ENCODE data around the gene RCC2.
"Not testable (repeated sequence)": the region's sequence is repeated elsewhere in the genome, so short reads cannot be mapped to it uniquely, and the experiment has no call there.

Gene RCC2

DNA sequence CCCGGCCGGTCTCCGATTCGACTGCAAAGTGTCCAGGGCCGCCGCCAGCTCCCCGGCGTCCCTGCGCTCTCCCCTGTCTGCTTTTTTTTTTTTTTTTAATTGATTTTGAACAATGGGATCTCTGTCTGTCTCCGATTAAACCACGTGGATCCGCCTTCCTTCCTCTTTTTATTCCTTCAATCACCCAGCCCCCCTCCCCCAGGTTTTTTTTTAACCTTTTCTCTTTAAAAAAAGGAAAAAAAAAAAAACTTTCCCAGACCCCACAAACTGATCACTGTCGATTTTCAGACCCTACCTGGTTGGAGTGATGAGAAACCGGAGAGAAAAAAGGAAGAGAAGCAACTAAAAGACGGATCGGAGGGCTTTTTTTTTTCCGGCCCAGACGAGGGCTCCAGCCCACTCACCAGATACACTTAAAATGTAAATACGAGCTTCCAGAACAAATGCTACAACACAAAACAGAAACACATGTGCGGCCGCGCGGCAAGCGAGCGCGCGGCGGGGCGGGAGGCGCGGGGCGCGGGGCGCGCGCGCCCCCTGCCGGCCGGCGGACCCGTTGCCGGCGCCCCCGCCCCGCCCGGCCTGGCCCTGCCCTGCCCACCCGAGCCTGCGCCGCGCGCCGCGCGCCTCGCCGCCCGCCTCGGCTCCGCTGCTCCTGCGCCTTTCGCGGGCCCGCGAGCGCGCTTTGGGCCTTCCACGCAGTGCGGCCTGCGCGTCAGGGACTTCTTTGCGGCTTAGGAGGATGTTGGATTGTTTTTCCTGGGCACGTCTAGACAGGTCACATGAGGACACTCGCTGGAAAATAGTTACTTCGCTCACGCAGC is at the start of gene RCC2:
Gene RCC2, minus strand, starts transcription at position 428 of the 824 bp plus-strand sequence. CDS start 1,163 bp downstream, outside the sequence.
- DNase-seq = peak; percentile 42

DNA sequence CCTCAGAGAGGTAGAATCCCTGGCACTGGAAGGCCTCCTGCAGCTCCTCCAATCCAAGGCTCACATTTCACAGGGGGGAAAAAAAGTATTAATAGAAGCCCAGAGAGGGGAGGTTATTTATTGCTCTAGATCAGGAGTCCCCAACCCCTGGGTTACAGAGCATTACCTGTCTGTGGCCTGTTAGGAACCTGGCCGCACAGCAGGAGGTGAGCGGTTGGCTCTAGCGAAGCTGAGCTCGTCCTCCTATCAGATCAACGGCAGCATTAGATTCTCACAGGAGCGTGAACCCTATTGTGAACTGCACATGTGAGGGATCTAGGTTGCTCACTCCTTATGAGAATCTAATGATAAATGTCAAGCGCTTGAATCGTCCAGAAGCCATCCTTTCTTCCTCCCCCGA is 46.8 kb upstream of the RCC2 start:
- DNase-seq = no peak

DNA sequence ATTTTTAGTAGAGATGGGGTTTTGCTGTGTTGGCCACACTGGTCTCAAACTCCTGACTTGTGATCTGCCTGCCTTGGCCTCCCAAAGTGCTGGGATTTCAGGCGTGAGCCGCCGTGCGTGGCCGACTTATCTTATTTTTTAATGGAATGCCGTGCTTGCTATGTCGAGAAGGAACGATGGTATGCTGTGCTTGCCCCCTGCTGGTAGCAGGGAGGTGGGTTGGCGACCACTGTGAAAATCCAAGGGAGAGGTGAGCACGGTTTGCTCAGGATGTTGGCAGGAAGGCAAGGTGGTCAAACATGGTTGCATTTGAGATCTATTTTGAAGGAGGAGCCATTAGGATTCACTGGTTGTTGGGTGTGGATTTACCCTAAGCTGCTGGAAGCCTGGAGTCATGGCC is 45.8 kb upstream of the RCC2 start:
- no peak for DNase-seq

DNA sequence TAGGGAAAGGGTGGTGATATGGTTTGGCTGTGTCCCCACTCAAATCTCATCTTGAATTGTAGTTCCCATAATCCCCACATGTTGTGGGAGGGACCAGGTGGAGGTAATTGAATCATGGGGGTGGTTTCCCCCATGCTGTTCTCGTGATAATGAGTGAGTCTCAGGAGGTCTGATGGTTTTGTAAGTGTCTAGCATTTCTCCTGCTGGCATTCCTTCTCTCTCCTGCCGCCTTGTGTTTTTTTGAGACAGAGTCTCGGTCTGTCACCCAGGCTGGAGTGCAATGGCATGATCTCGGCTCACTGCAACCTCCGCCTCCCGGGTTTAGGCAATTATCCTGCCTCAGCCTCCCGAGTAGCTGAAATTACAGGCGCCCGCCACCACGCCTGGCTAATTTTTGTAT is 42.5 kb upstream of the RCC2 start:
- DNase-seq = not testable (repeated sequence)

DNA sequence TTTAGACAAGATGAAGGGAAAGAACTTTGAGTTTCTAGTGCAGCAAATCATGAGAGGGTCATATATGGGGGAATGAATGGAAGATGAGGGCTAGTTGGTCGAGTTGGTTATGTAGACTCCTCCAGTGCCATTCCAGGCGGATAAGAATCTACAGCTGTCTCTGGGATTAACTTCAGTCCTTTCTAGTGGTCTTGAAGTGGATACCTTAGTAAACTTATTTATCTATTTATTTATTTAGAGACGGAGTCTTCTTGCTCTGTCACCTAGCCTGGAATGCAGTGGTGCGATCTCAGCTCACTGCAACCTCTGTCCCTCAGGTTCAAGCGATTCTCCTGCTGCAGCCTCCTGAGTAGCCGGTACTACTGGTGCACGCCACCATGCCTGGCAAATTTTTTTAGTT is 41.4 kb upstream of the RCC2 start:
- no peak for DNase-seq

DNA sequence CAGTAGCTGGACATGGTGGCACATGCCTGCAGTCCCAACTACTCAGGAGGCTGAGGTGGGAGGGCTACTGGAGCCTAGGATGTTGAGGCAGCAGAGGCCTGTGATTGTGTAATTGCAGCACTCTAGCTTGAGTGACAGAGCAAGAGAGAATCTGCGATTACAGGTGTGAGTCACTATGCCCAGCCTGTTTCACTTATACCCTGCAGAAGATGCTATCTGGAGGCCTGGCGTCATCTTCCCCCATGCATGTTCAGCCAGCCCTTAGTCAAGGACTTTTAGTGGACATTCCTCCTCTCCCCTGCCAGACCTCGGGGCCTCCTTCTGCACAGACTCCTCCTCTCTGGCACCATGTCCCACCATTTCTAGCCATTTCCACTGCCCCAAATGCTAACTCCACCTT is 36.3 kb upstream of the RCC2 start:
- no peak for DNase-seq

DNA sequence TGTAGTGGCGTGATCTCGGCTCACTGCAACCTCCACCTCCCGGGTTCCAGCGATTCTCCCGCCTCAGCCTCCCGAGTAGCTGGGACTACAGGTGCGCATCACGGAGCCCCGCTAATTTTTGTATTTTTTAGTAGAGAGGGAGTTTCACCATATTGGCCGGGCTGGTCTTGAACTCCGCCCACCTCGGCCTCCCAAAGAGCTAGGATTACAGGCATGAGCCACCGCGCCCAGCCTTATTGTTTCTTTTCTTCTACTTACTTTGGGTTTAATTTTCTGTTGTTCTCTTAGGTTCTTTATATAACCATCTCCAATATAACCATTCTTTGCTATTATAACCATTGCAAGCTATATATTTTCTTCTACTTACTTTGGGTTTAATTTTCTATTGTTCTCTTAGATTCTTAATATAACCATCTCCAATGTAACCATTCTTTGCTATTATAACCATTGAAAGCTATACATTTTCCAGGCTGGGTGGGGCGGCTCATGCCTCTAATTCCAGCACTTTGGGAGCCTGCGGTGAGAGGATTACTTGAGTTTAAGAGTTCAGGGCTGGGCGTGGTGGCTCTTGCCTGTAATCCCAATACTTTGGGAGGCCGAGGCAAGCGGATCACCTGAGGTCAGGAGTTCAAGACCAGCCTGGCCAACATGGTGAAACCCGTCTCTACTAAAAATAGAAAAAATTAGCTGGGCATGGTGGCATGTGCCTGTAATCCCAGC is 35.5 kb upstream of the RCC2 start:
- not testable (repeated sequence) for DNase-seq

DNA sequence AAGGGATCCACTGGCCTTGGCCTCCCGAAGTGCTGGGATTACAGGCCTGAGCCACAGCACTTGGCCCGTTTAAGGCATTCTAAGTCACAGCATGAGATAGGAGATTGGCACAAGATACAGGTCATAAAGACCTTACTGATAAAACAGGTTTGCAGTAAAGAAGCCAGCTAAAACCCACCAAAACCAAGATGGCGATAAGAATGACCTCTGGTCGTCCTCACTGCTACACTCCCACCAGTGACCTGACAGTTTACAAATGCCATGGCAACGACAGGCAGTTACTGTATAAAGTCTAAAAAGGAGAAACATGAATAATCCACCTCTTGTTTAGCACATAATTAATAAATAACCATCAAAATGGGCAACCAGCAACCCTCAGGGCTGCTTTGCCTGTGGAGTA is 33.3 kb upstream of the RCC2 start:
- no peak for DNase-seq

DNA sequence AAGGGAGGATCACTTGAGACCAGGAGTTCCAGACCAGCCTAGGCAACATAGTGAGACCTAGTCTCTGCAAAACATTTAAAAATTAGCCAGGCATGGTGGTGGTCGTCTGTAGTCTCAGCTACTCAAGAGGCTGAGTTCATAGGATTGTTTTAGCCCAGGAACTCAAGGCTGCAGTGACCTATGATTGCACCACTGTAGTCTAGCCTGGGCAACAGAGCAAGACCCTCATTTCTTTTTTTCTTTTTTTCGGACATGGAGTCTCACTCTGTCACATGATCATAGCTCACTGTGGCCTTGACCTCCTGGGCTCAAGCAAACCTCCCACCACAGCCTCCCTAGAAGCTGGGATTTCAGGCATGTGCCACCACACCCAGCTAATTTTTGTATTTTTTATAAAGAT is 31.9 kb upstream of the RCC2 start:
- DNase-seq = no peak

DNA sequence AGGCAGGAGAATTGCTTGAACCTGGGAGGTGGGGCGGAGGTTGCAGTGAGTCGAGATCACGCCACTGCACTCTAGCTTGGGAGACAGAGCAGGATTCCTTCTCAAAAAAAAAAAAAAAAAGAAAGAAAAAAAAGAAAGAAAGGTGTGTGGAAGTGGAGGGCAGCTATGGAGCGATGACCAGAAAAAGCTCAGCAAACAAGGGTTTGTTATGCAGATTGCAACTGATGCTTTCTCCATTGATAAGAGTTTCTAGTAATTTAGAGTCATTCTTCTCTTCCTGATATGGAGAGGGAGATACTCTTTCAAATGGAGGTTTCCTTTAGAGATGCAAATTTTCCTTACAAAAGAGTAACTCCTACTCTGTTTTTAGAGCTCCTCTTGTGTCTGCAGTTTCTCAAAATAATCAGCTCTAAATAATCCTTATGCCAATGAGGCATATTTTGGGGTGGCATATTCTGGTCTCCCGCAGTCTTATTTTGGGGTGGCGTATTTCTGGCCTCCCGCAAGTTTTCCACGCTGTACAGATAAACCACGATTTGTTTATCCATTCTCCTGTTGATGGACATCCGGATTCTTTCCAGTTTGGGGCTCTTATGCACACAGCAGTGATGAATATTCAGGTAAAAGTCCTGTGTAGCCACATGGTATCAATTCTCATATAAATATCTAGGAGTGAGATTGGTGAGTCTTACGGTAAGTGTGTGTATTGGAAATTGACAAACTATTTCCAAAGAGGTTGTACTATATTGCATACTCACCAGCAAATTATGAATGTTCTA is 30.7 kb upstream of the RCC2 start:
- DNase-seq = no peak

DNA sequence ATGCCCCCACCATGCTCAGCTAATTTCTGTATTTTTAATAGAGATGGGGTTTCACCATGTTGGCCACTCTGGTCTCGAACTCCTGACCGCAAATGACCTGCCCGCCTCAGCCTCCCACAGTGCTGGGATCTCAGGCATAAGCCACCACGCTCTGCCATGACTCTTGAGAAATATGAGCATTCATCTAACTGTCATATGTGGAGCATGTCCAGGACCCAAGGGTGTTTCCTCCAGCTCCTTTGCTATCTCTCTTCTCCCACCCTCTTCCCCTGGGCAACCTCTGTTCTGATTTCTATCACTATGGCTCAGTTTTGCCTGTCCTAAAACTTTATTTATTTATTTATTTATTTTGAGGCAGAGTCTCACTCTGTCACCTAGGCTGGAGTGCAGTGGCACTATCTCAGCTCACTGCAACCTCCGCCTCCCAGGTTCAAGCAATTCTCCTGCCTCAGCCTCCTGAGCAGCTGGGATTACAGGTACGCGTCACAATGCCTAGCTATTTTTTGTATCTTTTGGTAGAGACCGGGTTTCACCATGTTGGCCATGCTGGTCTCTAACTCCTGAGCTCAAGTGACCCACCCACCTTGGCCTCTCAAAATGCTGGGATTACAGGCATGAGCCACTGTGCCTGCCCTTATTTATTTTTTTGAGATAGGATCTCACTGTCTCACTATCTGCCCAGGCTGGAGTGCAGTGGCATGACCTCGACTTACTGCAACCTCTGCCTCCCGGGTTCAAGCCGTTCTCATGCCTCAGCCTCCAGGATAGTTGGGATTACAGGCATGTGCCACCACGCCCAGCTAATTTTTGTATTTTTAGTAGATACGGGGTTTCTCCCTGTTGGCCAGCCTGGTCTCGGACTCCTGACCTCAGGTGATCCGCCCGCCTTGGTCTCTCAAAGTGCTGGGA is 29.1 kb upstream of the RCC2 start:
- DNase-seq = not testable (repeated sequence)

DNA sequence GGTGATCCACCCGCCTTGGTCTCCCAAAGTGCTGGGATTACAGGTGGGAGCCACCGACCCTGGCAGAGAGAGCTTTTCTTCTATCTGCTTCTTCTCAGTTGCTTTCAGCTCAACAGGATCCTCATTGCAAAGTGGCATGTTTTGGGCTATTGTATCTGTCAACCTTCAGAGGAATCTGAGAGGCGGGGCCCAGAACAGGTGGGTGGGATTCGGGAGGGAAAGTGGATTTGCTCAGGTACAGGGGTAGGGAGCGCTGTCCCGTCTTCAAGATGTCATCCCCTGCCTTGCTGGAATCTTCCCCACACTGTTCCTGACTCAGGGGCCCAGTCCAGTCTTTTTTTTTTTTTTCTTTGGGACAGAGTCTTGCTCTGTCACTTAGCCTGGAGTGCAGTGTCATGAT is 26.9 kb upstream of the RCC2 start:
- DNase-seq = no peak

DNA sequence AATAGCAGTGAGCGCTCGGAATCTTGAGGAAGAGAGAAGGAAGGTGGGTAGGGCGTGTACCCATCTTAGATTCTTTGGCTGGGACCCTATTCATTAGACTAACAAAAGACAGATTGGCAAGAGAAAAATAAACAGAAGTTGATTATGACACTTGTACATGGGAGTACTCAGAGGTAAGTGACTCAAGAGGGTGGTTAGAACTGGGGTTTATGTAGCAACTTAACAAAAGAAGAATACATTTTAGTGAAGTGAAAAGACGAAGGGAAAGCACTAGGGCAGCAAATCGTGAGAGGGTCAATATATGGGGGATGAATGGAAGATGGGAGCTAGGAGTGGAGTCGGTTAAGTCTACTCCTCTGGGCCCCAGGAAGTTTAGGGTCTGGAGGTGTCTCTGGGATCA is 25.8 kb upstream of the RCC2 start:
- DNase-seq = no peak

DNA sequence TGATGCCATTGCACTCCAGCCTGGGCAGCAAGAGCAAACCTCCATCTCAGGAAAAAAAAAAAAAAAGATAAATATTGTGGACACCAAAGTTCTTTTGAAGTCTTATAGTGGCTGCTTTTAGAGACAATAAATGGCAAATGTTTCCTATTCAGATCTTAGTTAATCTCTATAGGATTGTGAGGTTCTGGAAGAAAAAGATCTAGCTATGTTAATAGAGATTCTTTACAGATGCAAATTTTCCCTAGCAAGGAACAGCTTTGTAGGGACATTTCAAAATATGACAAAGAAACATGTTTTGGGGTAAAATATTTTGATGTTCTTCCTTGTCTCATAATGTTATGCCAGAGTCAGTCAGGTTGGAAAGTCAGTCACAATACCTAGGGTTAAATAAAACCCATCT is 24.5 kb upstream of the RCC2 start:
- DNase-seq = no peak

DNA sequence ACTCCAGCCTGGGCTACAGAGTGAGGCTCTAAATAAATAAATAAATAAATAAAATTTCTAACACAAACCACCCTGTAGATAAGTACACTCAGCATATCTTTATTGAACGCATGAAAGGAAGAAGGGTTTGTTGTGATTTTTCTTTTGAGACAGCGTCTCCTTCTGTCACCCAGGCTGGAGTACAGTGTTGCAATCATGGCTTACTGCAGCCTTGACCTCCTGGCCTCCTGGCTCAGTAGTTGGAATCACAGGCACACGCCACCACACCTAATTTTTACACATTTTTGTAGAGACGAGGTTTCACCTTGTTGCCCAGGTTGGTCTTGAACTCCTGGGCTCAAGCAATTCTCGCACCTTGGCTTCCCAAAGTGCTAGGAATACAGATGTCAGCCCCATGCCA is 23.2 kb upstream of the RCC2 start:
- DNase-seq = no peak

DNA sequence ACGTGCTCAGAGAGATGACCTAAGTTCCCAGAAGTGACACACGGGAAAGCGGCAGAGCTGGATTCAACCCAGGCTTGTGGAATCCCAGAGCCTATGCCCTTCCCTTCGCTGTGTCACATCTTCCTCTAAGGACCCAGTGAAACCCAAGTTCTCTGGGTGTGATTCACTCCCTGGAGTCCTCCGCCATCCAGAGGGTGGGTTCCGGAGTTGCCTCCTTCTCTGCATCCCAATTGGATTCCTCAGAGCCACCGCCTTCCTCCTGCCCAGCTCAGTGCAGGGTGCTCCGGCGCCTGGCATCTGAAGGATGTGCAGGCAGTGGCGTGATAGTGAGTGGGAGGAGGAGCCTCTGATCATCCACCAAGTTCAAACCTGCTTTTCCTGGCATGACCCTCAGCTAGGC is 20.7 kb upstream of the RCC2 start:
- DNase-seq = no peak

DNA sequence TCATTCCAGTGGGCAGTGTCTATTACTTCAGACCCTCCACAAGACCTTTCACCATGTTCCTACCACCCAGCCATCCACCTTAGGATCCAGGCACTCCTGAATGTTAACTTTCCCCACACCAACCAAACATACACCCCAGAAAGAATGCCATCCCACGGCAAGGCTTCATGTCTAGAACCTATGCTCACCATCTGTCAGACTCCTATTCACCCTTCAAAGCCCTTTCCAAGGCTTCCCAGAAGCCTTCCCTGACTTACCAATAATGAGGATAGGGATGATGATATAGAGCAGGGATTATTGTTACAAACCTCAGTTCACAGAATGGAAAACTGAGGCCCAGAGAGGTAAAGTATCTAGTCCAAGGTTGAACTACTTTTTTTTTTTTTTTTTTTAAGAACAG is 19.3 kb upstream of the RCC2 start:
- DNase-seq = no peak

DNA sequence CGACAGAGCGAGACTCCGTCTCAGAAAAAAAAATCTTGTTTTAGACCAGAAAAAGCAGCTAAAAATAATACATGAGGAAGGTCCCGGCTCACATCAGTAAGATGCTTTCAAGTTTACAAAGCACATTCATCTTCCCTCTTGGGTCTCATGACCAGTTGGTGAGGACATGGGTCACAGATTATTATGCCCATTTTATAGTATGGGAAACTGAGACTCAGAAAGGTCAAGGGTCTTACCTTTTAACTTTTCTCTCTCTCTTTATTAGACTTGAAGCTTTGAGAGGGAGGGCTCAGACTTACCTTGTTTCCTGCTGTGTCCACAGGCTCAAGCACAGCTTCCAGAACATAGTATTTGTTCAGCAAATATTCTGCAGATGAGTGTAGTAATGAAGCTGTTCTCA is 13.2 kb upstream of the RCC2 start:
- no peak for DNase-seq

DNA sequence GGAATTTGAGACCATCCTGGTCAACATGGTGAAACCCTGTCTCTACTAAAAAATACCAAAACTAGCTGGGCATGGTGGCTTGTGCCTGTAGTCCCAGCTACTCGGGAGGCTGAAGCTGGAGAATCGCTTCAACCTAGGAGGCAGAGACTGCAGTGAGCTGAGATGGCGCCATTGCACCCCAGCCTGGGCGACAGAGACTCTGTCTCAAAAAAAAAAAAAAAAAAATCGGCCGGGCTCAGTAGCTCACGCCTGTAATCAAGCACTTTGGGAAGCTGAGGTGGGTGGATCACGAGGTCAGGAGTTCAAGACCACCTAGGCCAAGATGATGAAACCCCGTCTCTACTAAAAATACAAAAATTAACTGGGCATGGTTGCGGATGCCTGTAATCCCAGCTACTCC is 12.7 kb upstream of the RCC2 start:
- DNase-seq = not testable (repeated sequence)

DNA sequence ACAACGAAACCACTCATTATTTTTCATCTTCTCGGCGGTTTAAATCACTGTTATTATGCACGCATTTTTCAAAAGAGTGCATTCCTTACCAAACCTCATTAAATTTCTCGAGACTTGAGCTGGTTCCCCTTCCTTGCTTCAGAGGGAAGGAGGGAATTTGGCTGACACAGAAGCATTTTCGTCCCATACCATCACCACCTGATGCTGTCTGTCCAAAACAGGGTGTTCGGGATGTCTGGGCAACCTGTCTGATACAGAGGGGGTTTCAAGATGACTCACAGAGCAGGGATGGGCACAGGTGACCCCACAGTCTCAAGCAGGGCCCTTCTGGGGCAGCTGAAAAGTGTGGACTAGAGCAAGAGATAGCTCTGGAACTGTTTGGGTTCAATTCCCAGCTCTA is 12.3 kb upstream of the RCC2 start:
- no peak for DNase-seq

DNA sequence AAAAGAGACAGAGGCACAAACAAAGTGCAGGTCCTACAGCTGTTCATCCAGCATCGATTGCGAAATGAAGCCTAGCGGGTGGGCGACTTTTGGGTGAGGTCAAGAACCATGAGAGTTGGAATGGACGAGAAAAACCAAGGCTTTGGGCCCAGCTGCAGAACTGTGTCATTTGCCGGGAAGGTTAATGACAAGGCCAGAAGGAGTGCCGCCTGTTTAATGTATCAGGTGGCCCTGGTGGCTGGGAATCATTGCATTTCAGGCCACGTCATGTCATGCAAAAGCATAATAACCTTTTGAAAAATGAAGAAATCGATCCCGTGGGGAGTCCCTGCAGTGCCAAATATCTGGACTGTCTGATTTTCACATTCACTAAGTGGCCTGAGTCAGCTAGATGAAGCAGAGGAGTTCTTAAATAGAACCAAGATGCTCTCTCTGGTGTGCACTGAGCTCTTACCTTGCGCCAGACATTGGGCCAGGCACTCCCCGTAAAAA is 8.1 kb upstream of the RCC2 start:
- no peak for DNase-seq

DNA sequence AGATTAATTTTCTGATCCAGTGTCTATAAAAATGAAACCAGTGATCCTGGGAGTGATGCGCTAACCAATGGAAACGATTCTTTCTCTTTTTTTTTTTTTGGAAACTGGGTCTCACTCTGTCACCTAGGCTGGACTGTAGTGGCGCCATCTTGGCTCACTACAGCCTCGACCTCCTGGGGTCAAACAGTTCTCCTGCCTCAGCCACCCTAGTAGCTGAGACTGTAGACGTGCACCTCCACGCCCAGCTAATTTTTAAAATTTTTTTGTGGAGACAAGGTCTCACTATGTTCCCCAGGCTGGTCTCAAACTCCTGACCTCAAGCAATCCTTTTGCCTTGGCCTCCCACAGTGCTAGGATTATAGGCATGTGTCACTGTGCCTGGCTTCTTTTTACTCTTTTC is 3.4 kb upstream of the RCC2 start:
- DNase-seq = no peak

DNA sequence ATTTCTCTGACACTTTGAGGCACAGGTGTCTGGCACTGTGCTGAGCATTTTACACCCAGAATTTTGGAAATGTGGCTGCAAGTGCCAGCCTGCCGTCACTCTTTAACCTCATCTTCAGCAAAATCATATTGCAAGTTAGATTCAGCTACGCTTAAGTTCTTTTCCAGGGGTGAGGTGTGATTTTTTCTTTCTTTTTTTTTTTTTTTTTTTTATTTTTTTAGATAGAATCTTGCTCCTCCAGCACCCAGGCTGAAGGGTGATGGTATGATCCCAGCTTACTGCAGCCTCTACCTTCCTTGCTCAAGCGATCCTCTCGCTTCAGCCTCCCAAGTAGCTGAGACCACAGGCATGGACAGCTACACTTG is 2.5 kb upstream of the RCC2 start:
- DNase-seq = no peak

Measured in NCI-H2029 treated with DMSO at 0.1 percent for 48 hours (cell line).